K562 (cell line): Measurements from ENCODE around the gene UBXN4. TPM values are rescaled to one million over a fixed set of nuclear protein-coding genes. Genes with fewer than 3 reads are reported as not detected.

Source experiments
- C11orf30 ChIP-seq: fragments of 450-650 bp; IDR thresholded peaks from 2 replicates; pipeline ENCODE4 v1.6.1; 2016; ENCODE audit warnings: low read depth, mild to moderate bottlenecking
- HMG20A ChIP-seq: fragments of 450-650 bp; formaldehyde crosslinking; conservative IDR thresholded peaks from 2 replicates; pipeline ENCODE4 v1.4.0; 2020; ENCODE audit warnings: mild to moderate bottlenecking, mixed read lengths
- ILK ChIP-seq: fragments of 450-650 bp; IDR thresholded peaks from 2 replicates; pipeline ENCODE4 v1.6.1; 2016; ENCODE audit warnings: missing genetic modification characterization, low read depth, mild to moderate bottlenecking, missing compliant biosample characterization, moderate library complexity, borderline replicate concordance
- KAT8 ChIP-seq: fragments of 450-650 bp; IDR thresholded peaks from 2 replicates; pipeline ENCODE4 v1.6.1; 2016; ENCODE audit warnings: low read depth, mild to moderate bottlenecking
- KDM1A ChIP-seq, 2 experiments: fragments of 450-650 bp; IDR thresholded peaks; 2 replicates each; pipeline ENCODE4 v1.6.1; 2016; ENCODE audit warnings: mild to moderate bottlenecking in 2 of 2
- RNF2 ChIP-seq: sonication (generic); IDR thresholded peaks from 2 replicates; pipeline ENCODE4 v1.6.1; 2016
- SAP30 ChIP-seq: fragments of 200-600 bp; sonication (generic); IDR thresholded peaks from 2 replicates; pipeline ENCODE4 v1.6.1; 2012; ENCODE audit warnings: borderline replicate concordance, low read depth, mild to moderate bottlenecking, moderate library complexity, low read length, control low read depth, inconsistent platforms; ENCODE audit not compliant: insufficient read depth, poor library complexity, severe bottlenecking
- TFAM ChIP-seq: fragments of 250-450 bp; sonication (Bioruptor Pico); conservative IDR thresholded peaks from 2 replicates; pipeline ENCODE4 v1.5.0; 2021; ENCODE audit warnings: mild to moderate bottlenecking, moderate library complexity
- ZBTB17 ChIP-seq: fragments of 450-650 bp; formaldehyde crosslinking; IDR thresholded peaks from 2 replicates; pipeline ENCODE4 v1.4.0; 2020; ENCODE audit warnings: mild to moderate bottlenecking
- ZNF740 ChIP-seq, 3 experiments: fragments of 200-800 bp in 1 of 3; sonication (Bioruptor generic) in 1 of 3; sonication (generic) in 1 of 3; formaldehyde crosslinking in 1 of 3; IDR thresholded peaks; 2 replicates each; pipeline versions ENCODE4 v1.6.1 to v1.8.0; 2016 to 2022; ENCODE audit warnings: mild to moderate bottlenecking in 2 of 3, missing compliant biosample characterization in 2 of 3, missing genetic modification characterization in 2 of 3, missing genetic modification reagents in 1 of 3
- ZNF75A ChIP-seq: fragments of 450-650 bp; formaldehyde crosslinking; IDR thresholded peaks from 2 replicates; pipeline ENCODE4 v1.4.0; 2020; ENCODE audit warnings: mild to moderate bottlenecking
- ZNF766 ChIP-seq: fragments of 200-800 bp; sonication (Bioruptor generic); conservative IDR thresholded peaks from 2 replicates; pipeline ENCODE4 v1.6.1; 2016; ENCODE audit warnings: missing genetic modification characterization, missing compliant biosample characterization
- polyA plus RNA-seq, 8 experiments: library from polyadenylated mRNA; depleted of rRNA in 4 of 8; stranded (reverse) in 5 of 8; unstranded in 3 of 8; fragments of >200 nt; fragmentation: Nextera tagmentation in 2 of 8; fragmentation: Illumina TruSeq in 1 of 8; extraction: Ambion mirVana in 2 of 8; extraction: Trizol in 1 of 8; gene quantifications; 2 replicates each; pipeline versions ENCODE4 v1.2.1 to v1.2.3, GENCODE V29; 2011 to 2014; ENCODE audit warnings: inconsistent platforms in 1 of 8, missing spikeins in 1 of 8
- total RNA-seq, 7 experiments: library from RNA; depleted of rRNA in 6 of 7; stranded (reverse); fragments of >200 nt in 6 of 7; fragmentation: Illumina TruSeq in 2 of 7; extraction: Trizol in 2 of 7; gene quantifications; 2 replicates each; pipeline versions ENCODE4 v1.2.1 to v1.2.3, GENCODE V29; 2011 to 2021; ENCODE audit warnings: low replicate concordance in 1 of 7

The UBXN4 gene
- total and polyA plus RNA-seq, 9 of the 15 experiments (the other 6 are each of a cell fraction or from before 2014, with no cell fraction given), result 30.4 to 127 (median 55.3) TPM

- no peak for TF ChIP-seq ZNF740 (CRISPR knock-in tag; IDR thresholded peaks at IDR 0.05)
- TF ChIP-seq ZNF740 (tag; IDR thresholded peaks at IDR 0.05), result no peak
- TF ChIP-seq HMG20A (CRISPR knock-in tag), result no peak
- no peak for TF ChIP-seq ZNF766 (CRISPR knock-in tag)
- TF ChIP-seq C11orf30, result peak; percentile 22; the same call in 1 of the 2 replicates
- TF ChIP-seq ZBTB17 (CRISPR knock-in tag), result no peak
- TF ChIP-seq RNF2, result no peak
- no peak for TF ChIP-seq SAP30
- 0 out of 4 replicates have a peak, but pooled peaks of 1 of the 2 experiments have one; percentile 6 for TF ChIP-seq KDM1A (IDR thresholded peaks at IDR 0.05)
- no peak for TF ChIP-seq KAT8
- TF ChIP-seq ZNF75A, result no peak
- TF ChIP-seq ILK (tag), result no peak
- no peak for TF ChIP-seq TFAM
These were observed 636 bp upstream of the UBXN4 start (continued) for GRCh38 chr2:135741043-135741394.
